Prostate gland (tissue), 2 donors: ENCODE results near the gene CST1. TPM values are rescaled to one million over a fixed set of nuclear protein-coding genes. Genes with fewer than 3 reads are reported as not detected.
A peak's percentile ranks its signal among the peaks of the same experiment; 100 is the strongest.
"Not testable (repeated sequence)": the region's sequence is repeated elsewhere in the genome, so short reads cannot be mapped to it uniquely, and the experiment has no call there.

Experiments used
- DNase-seq: peaks from one replicate; pipeline ENCODE4 v3.0.0-alpha.2; 2019; ENCODE audit warnings: low spot score
- H3K27ac ChIP-seq, 2 donors: fragments of 200-600 bp; sonication (generic); 2 replicates each; pipeline ENCODE4 v1.5.1; 2017 to 2019
- H3K27me3 ChIP-seq: fragments of 200-600 bp; sonication (generic); replicated peaks from 2 replicates; pipeline ENCODE4 v1.5.1; 2019; ENCODE audit not compliant: insufficient read depth
- H3K36me3 ChIP-seq, 2 donors: fragments of 200-600 bp; sonication (generic); 1 replicate in 1 of 2; 2 replicates in 1 of 2; pipeline versions ENCODE4 v1.5.1 to v1.8.1; 2017 to 2019
- H3K4me1 ChIP-seq: fragments of 200-600 bp; sonication (generic); replicated peaks from 2 replicates; pipeline ENCODE4 v1.5.1; 2019
- H3K4me3 ChIP-seq, 2 donors: fragments of 200-600 bp; sonication (generic); 2 replicates each; pipeline ENCODE4 v1.5.1; 2017 to 2019
- H3K9me3 ChIP-seq: fragments of 200-600 bp; sonication (generic); 2 replicates; pipeline ENCODE4 v1.5.1; 2017
- CTCF ChIP-seq, 4 experiments: fragments of 200-600 bp in 2 of 4; fragments of 450-650 bp in 2 of 4; sonication (generic) in 2 of 4; IDR thresholded peaks; 1 replicate in 3 of 4; 2 replicates in 1 of 4; pipeline ENCODE4 v1.5.1; 2016 to 2019; ENCODE audit warnings: antibody characterized with exemption in 4 of 4, mild to moderate bottlenecking in 2 of 4, moderate library complexity in 2 of 4
- POLR2A ChIP-seq: fragments of 450-650 bp; IDR thresholded peaks from one replicate; pipeline ENCODE4 v1.6.1; 2016; ENCODE audit warnings: antibody characterized with exemption, mild to moderate bottlenecking
- POLR2AphosphoS5 ChIP-seq: sonication (generic); formaldehyde crosslinking; IDR thresholded peaks from one replicate; pipeline ENCODE4 v1.6.1; 2017; ENCODE audit warnings: antibody characterized with exemption
- WGBS: methylation state at CpG from one replicate; pipeline ENCODE4 v1.1.5; 2018; 5-methylcytosine and 5-hydroxymethylcytosine counted together
- intact Hi-C: fragments of 100-400 bp; cut with DNase I; formaldehyde crosslinking; loops from one replicate; pipeline ENCODE4 v1.14.2; 2022
- total RNA-seq, 2 donors: library from RNA; depleted of rRNA; stranded (reverse); fragments of >200 nt; gene quantifications; one replicate each; pipeline ENCODE4 v1.1.0, GENCODE V29; 2016

Gene CST1
- 1 to 10 TPM; 1.2 to 8.3 TPM for total RNA-seq

- H3K9me3 ChIP-seq, H3K4me1 ChIP-seq, H3K27ac ChIP-seq, H3K36me3 ChIP-seq, intact Hi-C loops, H3K27me3 ChIP-seq, DNase-seq, H3K4me3 ChIP-seq: not testable (repeated sequence)
- 52% methylated on average over 3 of the region's 3 CpGs for WGBS
These were observed at the start of gene CST1 for GRCh38 chr20:23750786-23751185. TSS of gene CST1 (minus strand) at chr20:23750935. CDS start at chr20:23750866, 69 bp downstream.

- peak; percentile 18 for DNase-seq
- H3K4me3 ChIP-seq, intact Hi-C loops, H3K4me1 ChIP-seq, H3K27me3 ChIP-seq, H3K27ac ChIP-seq, H3K36me3 ChIP-seq, H3K9me3 ChIP-seq: not testable (repeated sequence)
- 56% methylated on average over 4 of the region's 4 CpGs for WGBS
- TF ChIP-seq CTCF (IDR thresholded peaks at IDR 0.05) = peak; percentile 16 to 58 (median 42)
These were observed 48.6 kb upstream of the CST1 start for GRCh38 chr20:23799216-23799847.

GRCh38 chr20:23795526-23795925 is 44.8 kb upstream of the CST1 start:
- Histone ChIP-seq H3K4me3 (no peak overlapping the region), H3K9me3 (no peaks in the 10 kb centered on the region), H3K27me3 (no peaks in the 10 kb centered on the region), H3K4me1 (no peaks in the 10 kb centered on the region), H3K36me3 (no peaks in the 10 kb centered on the region), H3K27ac (no peak overlapping the region)
- intact Hi-C loops = no loop called here
- DNase-seq = no peak
- 81% methylated on average over 3 of the region's 3 CpGs for WGBS
- no peak for TF ChIP-seq CTCF (IDR thresholded peaks at IDR 0.05)
- no peak for TF ChIP-seq POLR2A
- TF ChIP-seq POLR2AphosphoS5 = no peak

- Histone ChIP-seq H3K27me3 (no peaks in the 10 kb centered on the region), H3K27ac (no peak overlapping the region), H3K4me1 (no peaks in the 10 kb centered on the region), H3K4me3 (no peak overlapping the region), H3K9me3 (no peaks in the 10 kb centered on the region), H3K36me3 (no peaks in the 10 kb centered on the region)
- DNase-seq = no peak
- 26% methylated on average over 7 of the region's 7 CpGs for WGBS
- TF ChIP-seq CTCF (IDR thresholded peaks at IDR 0.05) (no peak), POLR2A (no peak), POLR2AphosphoS5 (no peak)
- intact Hi-C loops = no loop called here
These were observed 44.1 kb upstream of the CST1 start for GRCh38 chr20:23794841-23795240.

GRCh38 chr20:23794065-23794464 is 43.3 kb upstream of the CST1 start:
- TF ChIP-seq CTCF (IDR thresholded peaks at IDR 0.05) = no peak
- no peak for TF ChIP-seq POLR2AphosphoS5
- TF ChIP-seq POLR2A = no peak
- Histone ChIP-seq H3K27ac (no peak overlapping the region), H3K4me3 (no peak overlapping the region), H3K4me1 (no peaks in the 10 kb centered on the region), H3K9me3 (no peaks in the 10 kb centered on the region), H3K27me3 (no peaks in the 10 kb centered on the region), H3K36me3 (no peaks in the 10 kb centered on the region)
- intact Hi-C loops = no loop called here
- DNase-seq = no peak
- 78% methylated on average over 7 of the region's 7 CpGs for WGBS
